ENCODE results near the gene NCKIPSD.

DNA sequence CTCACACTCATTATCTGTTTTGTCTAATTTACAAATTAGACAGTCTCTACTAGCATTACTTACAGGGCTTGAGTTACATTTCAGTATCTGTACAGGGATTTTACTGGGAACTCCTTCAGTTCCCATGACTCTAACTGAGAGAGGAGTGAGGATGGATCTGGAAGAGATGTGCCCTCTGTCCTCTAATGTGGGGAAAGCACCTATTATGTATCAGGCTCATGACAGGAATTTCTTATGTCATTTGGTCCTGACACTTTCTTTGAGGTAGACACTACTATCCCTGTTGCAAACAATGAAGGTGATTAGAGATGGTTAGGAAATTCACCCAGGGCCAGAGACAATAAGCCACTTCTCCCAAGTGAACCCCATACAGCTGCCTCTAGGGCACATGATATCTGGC, 10.9 kb upstream of the NCKIPSD start:
- TF ChIP-seq POLR2AphosphoS5 (IDR thresholded peaks at IDR 0.05): no peak
- no peak for TF ChIP-seq POLR2A (IDR thresholded peaks at IDR 0.05)

Data from sigmoid colon (tissue), 4 donors.